HG02840 (cell line): ENCODE measurements around the gene ELP6.
"Not testable (repeated sequence)": the region's sequence is repeated elsewhere in the genome, so short reads cannot be mapped to it uniquely, and the experiment has no call there.

Experiments used
- ATAC-seq: cut with Tn5 transposase; IDR thresholded peaks from one replicate; pipeline ENCODE4 v1.9.1; 2021; ENCODE audit warnings: mild to moderate bottlenecking, moderate library complexity, moderate number of reproducible peaks; ENCODE audit not compliant: unreplicated experiment, low FRiP score

Gene ELP6

DNA sequence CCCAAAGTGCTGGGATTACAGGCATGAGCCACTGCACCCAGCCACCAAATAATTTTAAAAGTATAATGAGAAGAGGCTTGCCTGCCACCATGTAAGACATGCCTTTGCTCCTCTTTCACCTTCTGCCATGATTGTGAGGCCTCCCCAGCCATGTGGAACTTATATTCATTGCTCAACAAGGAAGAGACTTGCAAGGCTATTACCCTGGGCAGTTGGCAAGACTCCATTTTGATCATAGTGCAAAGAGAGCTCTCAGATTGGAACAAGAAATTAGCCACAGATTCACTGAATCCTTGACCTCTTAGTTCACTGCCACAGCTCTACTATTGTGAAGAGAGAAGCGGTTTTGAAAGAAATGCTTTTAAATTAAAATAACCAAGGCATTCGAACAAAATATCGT is 43.9 kb downstream of the ELP6 start:
- no peak for ATAC-seq

GRCh38 chr3:47468315-47468714 is 45.2 kb downstream of the ELP6 start:
- not testable (repeated sequence) for ATAC-seq

GRCh38 chr3:47464588-47464987 is 48.9 kb downstream of the ELP6 start:
- no peak for ATAC-seq

- ATAC-seq = not testable (repeated sequence)
Observed at GRCh38 chr3:47459534-47460085, 53.9 kb downstream of the ELP6 start.

- no peak for ATAC-seq
Observed at GRCh38 chr3:47456984-47457383, 56.5 kb downstream of the ELP6 start.

DNA sequence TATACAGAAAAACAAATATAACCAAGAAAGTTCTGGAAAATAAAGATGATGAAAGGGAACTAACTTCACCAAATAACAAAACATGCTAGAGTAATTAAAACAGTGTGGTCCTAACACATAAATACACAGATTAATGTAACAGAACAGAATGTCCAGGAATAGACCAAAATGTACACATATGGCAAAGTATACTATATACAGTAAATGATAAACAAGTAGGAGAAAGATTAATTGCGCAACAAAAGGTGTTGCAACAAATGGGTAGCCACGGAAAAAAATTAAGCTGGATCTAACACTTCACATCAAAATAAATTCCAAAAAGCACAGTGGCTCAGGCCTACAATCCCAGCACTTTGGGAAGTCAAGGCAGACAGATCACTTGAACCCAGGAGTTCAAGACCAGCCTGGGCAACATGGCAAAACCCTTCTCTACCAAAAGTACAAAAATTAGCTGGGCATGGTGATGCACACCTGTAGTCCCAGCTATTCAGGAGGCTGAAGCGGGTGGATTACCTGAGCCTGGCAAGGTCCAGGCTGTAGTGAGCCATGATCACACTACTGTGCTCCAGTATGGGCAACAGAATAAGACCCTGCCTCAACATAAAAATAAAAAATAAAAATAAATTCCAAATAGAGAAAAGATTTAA is 57.6 kb downstream of the ELP6 start:
- no peak for ATAC-seq

GRCh38 chr3:47452453-47453215 is 60.9 kb downstream of the ELP6 start:
- ATAC-seq = no peak
